PC-9 (cell line): ENCODE results near the gene PANK3. TPM values are rescaled to one million over a fixed set of nuclear protein-coding genes. Genes with fewer than 3 reads are reported as not detected.

Source experiments
- BruUV-seq: library from RNA; stranded (reverse); fragments of 400-500 nt; replicated peaks from 2 replicates; lab custom pipeline; 2021; lab: Mats Ljungman, UMichigan
- CTCF ChIA-PET: fragments of 300-600 bp; sonication (Branson Sonifier 250); formaldehyde crosslinking; loops from one replicate; lab custom pipeline; 2022; ENCODE audit warnings: antibody characterized with exemption; lab: Charles Lee
- POLR2A ChIA-PET: fragments of 300-600 bp; sonication (Branson Sonifier 250); formaldehyde crosslinking; loops from one replicate; lab custom pipeline; 2022; ENCODE audit warnings: antibody characterized with exemption; ENCODE audit not compliant: unreplicated experiment; lab: Charles Lee
- DNase-seq, 2 experiments: peaks; one replicate each; pipeline versions ENCODE4 v3.0.0 to v3.0.0-alpha.2; 2015 to 2022; ENCODE audit warnings: mixed read lengths in 1 of 2
- H2AFZ ChIP-seq: fragments of 200-600 bp; sonication (generic); 2 replicates; pipeline ENCODE4 v1.8.1; 2017; ENCODE audit warnings: antibody characterized with exemption
- H3F3A ChIP-seq: fragments of 200-600 bp; sonication (generic); 2 replicates; pipeline ENCODE4 v1.8.1; 2017; ENCODE audit warnings: antibody characterized with exemption, mild to moderate bottlenecking, low read depth; ENCODE audit not compliant: insufficient read depth
- H3K27ac ChIP-seq: fragments of 200-600 bp; sonication (generic); 2 replicates; pipeline ENCODE4 v1.6.1; 2016; ENCODE audit warnings: mixed run types
- H3K27me3 ChIP-seq: fragments of 200-600 bp; sonication (generic); 2 replicates; pipeline ENCODE4 v1.6.1; 2016; ENCODE audit warnings: low read depth, mixed run types; ENCODE audit not compliant: insufficient read depth
- H3K36me3 ChIP-seq: fragments of 200-600 bp; sonication (generic); 2 replicates; pipeline ENCODE4 v1.6.1; 2016; ENCODE audit warnings: low read depth, mixed run types
- H3K4me1 ChIP-seq: fragments of 200-600 bp; sonication (generic); replicated peaks from 2 replicates; pipeline ENCODE4 v1.6.1; 2016; ENCODE audit warnings: mixed run types; ENCODE audit not compliant: insufficient read depth
- H3K4me2 ChIP-seq: fragments of 200-600 bp; sonication (generic); 2 replicates; pipeline ENCODE4 v1.6.1; 2017; ENCODE audit warnings: mixed run types
- H3K4me3 ChIP-seq: fragments of 200-600 bp; sonication (generic); 2 replicates; pipeline ENCODE4 v1.6.1; 2016; ENCODE audit warnings: mixed run types
- H3K79me2 ChIP-seq: fragments of 200-600 bp; sonication (generic); 2 replicates; pipeline ENCODE4 v1.6.1; 2017; ENCODE audit warnings: low read depth, mixed run types
- H3K9me2 ChIP-seq: fragments of 200-600 bp; sonication (generic); 2 replicates; pipeline ENCODE4 v1.8.1; 2017; ENCODE audit warnings: mild to moderate bottlenecking; ENCODE audit not compliant: insufficient read depth
- H3K9me3 ChIP-seq: fragments of 200-600 bp; sonication (generic); 2 replicates; pipeline ENCODE4 v1.8.1; 2016; ENCODE audit warnings: low read depth; ENCODE audit not compliant: insufficient read depth
- H4K20me1 ChIP-seq: fragments of 200-600 bp; sonication (generic); 2 replicates; pipeline ENCODE4 v1.8.1; 2017; ENCODE audit not compliant: insufficient read depth
- CTCF ChIP-seq: fragments of 200-600 bp; sonication (generic); conservative IDR thresholded peaks from 2 replicates; pipeline ENCODE4 v1.6.1; 2017; ENCODE audit warnings: mixed run types, antibody characterized with exemption, mild to moderate bottlenecking, moderate library complexity
- EZH2 ChIP-seq: fragments of 200-600 bp; sonication (generic); IDR thresholded peaks from 2 replicates; pipeline ENCODE4 v1.8.0; 2017; ENCODE audit warnings: antibody characterized with exemption, low read depth
- intact Hi-C: fragments of 100-400 bp; cut with micrococcal nuclease; formaldehyde crosslinking; loops from one replicate; pipeline ENCODE4 v1.10.0; 2022; ENCODE audit not compliant: unreplicated experiment
- total RNA-seq: library from RNA; stranded (reverse); gene quantifications from 2 replicates; pipeline ENCODE4 v1.2.3, GENCODE V29; 2021

The PANK3 gene
- total RNA-seq, 1 experiment from 2014 or later = 60.8 TPM

- ChIA-PET POLR2A (no interaction called here), CTCF (no interaction called here)
- Histone ChIP-seq H3K4me3 (no peak overlapping the region), H3K27me3 (0 out of 2 replicates have a peak, but pooled peaks cover 4% of the 10 kb centered on the region), H3K27ac (no peak overlapping the region), H2AFZ (no peak overlapping the region), H3F3A (no peaks in the 10 kb centered on the region), H3K9me2 (no peaks in the 10 kb centered on the region), H3K36me3 (no peaks in the 10 kb centered on the region), H4K20me1 (no peaks in the 10 kb centered on the region), H3K4me1 (no peaks in the 10 kb centered on the region), H3K9me3 (no peaks in the 10 kb centered on the region), H3K79me2 (no peaks in the 10 kb centered on the region), H3K4me2 (no peak overlapping the region)
- intact Hi-C loops = no loop called here
- BruUV-seq = no TSS peak
- no peak for DNase-seq
- TF ChIP-seq CTCF = no peak
- no peak for TF ChIP-seq EZH2
Observed at GRCh38 chr5:168531191-168531590, 48.0 kb downstream of the PANK3 start.

GRCh38 chr5:168530621-168531150 is 48.5 kb downstream of the PANK3 start:
- BruUV-seq = no TSS peak
- H3K27ac ChIP-seq = no peak overlapping the region
- H4K20me1 ChIP-seq = no peaks in the 10 kb centered on the region
- DNase-seq = no peak
- H3K79me2 ChIP-seq = no peaks in the 10 kb centered on the region
- TF ChIP-seq EZH2 = no peak
- TF ChIP-seq CTCF = no peak
- ChIA-PET CTCF (no interaction called here), POLR2A (no interaction called here)
- no peaks in the 10 kb centered on the region for H3K9me2 ChIP-seq
- 0 out of 2 replicates have a peak, but pooled peaks cover 4% of the 10 kb centered on the region for H3K27me3 ChIP-seq
- H3F3A ChIP-seq = no peaks in the 10 kb centered on the region
- no peaks in the 10 kb centered on the region for H3K36me3 ChIP-seq
- H3K4me2 ChIP-seq = no peak overlapping the region
- no peaks in the 10 kb centered on the region for H3K9me3 ChIP-seq
- H3K4me1 ChIP-seq = no peaks in the 10 kb centered on the region
- intact Hi-C loops = no loop called here
- no peak overlapping the region for H2AFZ ChIP-seq
- no peak overlapping the region for H3K4me3 ChIP-seq

- intact Hi-C loops = no loop called here
- Histone ChIP-seq H3F3A (no peaks in the 10 kb centered on the region), H3K9me2 (no peaks in the 10 kb centered on the region), H3K27me3 (0 out of 2 replicates have a peak, but pooled peaks cover 4% of the 10 kb centered on the region), H3K4me3 (no peak overlapping the region), H3K79me2 (no peaks in the 10 kb centered on the region), H3K4me2 (no peak overlapping the region), H3K36me3 (no peaks in the 10 kb centered on the region), H3K9me3 (no peaks in the 10 kb centered on the region), H3K27ac (no peak overlapping the region), H2AFZ (no peak overlapping the region), H4K20me1 (no peaks in the 10 kb centered on the region), H3K4me1 (no peaks in the 10 kb centered on the region)
- BruUV-seq = no TSS peak
- DNase-seq = no peak
- TF ChIP-seq CTCF (no peak), EZH2 (no peak)
- ChIA-PET POLR2A (no interaction called here), CTCF (no interaction called here)
Observed at GRCh38 chr5:168529374-168530234, 49.6 kb downstream of the PANK3 start.
